LNCaP clone FGC (cell line): Measurements from ENCODE around the gene USHBP1.

Experiments used
- DNase-seq: peaks from one replicate; pipeline ENCODE4 v3.0.0-alpha.2; 2011; ENCODE audit warnings: low read depth
- H3K4me3 ChIP-seq: 2 replicates; pipeline ENCODE4 v1.5.1; 2011; ENCODE audit warnings: mild to moderate bottlenecking, low read depth, low read length, control low read depth
- CTCF ChIP-seq: IDR thresholded peaks from 2 replicates; pipeline ENCODE4 v1.5.1; 2012; ENCODE audit warnings: mild to moderate bottlenecking; ENCODE audit not compliant: control insufficient read depth, insufficient read depth; ENCODE audit errors: extremely low read depth

USHBP1 gene

GRCh38 chr19:17268754-17269153, 4.2 kb upstream of the USHBP1 start:
- TF ChIP-seq CTCF: no peak
- DNase-seq: no peak
- peak overlapping the region; percentile 99 for H3K4me3 ChIP-seq

GRCh38 chr19:17266975-17267788, 2.6 kb upstream of the USHBP1 start, which contains the start of gene BABAM1:
TSS of gene BABAM1 (plus strand) at chr19:17267443. CDS start at chr19:17268807, 1,364 bp downstream.
- peak; percentile 100 for DNase-seq
- peak within 1 kb of the TSS; percentile 99 for H3K4me3 ChIP-seq
- TF ChIP-seq CTCF: no peak

- no peak for TF ChIP-seq CTCF
- no peak overlapping the region for H3K4me3 ChIP-seq
- no peak for DNase-seq
Observed at GRCh38 chr19:17266589-17266974, 2.0 kb upstream of the USHBP1 start.

GRCh38 chr19:17266026-17266425, 1.5 kb upstream of the USHBP1 start:
- no peak overlapping the region for H3K4me3 ChIP-seq
- DNase-seq: no peak
- no peak for TF ChIP-seq CTCF

GRCh38 chr19:17263712-17264640, 569 bp downstream of the USHBP1 start:
- DNase-seq: no peak
- no peak overlapping the region for H3K4me3 ChIP-seq
- TF ChIP-seq CTCF: no peak

GRCh38 chr19:17262557-17262956, 2.0 kb downstream of the USHBP1 start:
- H3K4me3 ChIP-seq: no peak overlapping the region
- no peak for DNase-seq
- no peak for TF ChIP-seq CTCF
